NCI-H2171 treated with DMSO at 0.1 percent for 48 hours (cell line): ENCODE measurements around the gene CAMK2B.

Source experiments
- DNase-seq: peaks from one replicate; lab custom pipeline; 2025; lab: John Stamatoyannopoulos, UW

Gene CAMK2B

GRCh38 chr7:44308596-44309270 lies 16.7 kb downstream of the CAMK2B start:
- no peak for DNase-seq

GRCh38 chr7:44307905-44308595 lies 17.3 kb downstream of the CAMK2B start:
- DNase-seq, result no peak

GRCh38 chr7:44307301-44307900 lies 18.0 kb downstream of the CAMK2B start:
- peak; percentile 75 for DNase-seq

- no peak for DNase-seq
Observed at GRCh38 chr7:44306606-44307005, 18.8 kb downstream of the CAMK2B start.

GRCh38 chr7:44305564-44306507 lies 19.6 kb downstream of the CAMK2B start:
- no peak for DNase-seq

GRCh38 chr7:44294325-44295069 lies 30.9 kb downstream of the CAMK2B start:
- DNase-seq, result no peak

GRCh38 chr7:44293561-44294324 lies 31.7 kb downstream of the CAMK2B start:
- no peak for DNase-seq

GRCh38 chr7:44292876-44293560 lies 32.4 kb downstream of the CAMK2B start:
- DNase-seq, result peak; percentile 13

GRCh38 chr7:44292420-44292817 lies 33.0 kb downstream of the CAMK2B start:
- DNase-seq, result no peak

- DNase-seq, result no peak
Observed at GRCh38 chr7:44291733-44292419, 33.5 kb downstream of the CAMK2B start.

- no peak for DNase-seq
Observed at GRCh38 chr7:44291066-44291732, 34.2 kb downstream of the CAMK2B start.

- DNase-seq, result no peak
Observed at GRCh38 chr7:44290252-44290620, 35.2 kb downstream of the CAMK2B start.

GRCh38 chr7:44289341-44290251 lies 35.8 kb downstream of the CAMK2B start:
- DNase-seq, result no peak

GRCh38 chr7:44288811-44289340 lies 36.5 kb downstream of the CAMK2B start:
- DNase-seq, result no peak

GRCh38 chr7:44288381-44288685 lies 37.1 kb downstream of the CAMK2B start:
- no peak for DNase-seq

- DNase-seq, result no peak
Observed at GRCh38 chr7:44287488-44288380, 37.7 kb downstream of the CAMK2B start.
